GM18861 (cell line): Measurements from ENCODE around the gene RANBP3.

Experiments used
- ATAC-seq: cut with Tn5 transposase; IDR thresholded peaks from one replicate; pipeline ENCODE4 v1.9.1; 2021; ENCODE audit not compliant: unreplicated experiment

Gene RANBP3

DNA sequence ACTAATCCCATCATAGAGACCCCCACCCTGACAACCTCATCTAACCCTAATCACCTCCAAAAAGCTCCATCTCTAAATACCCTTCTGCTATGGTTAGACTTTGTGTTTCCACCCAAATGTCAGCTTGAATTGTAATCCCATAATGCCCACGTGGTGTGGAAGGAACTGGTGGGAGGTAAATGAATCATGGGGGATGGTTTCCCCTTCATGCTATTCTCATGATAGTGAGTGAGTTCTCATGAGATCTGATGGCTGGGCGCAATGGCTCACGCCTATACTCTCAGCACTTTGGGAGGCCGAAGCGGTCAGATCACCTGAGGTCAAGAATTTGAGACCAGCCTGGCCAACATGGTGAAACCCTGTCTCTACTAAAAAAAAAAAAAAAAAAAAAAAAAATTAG, 70.7 kb downstream of the RANBP3 start:
- no peak for ATAC-seq

DNA sequence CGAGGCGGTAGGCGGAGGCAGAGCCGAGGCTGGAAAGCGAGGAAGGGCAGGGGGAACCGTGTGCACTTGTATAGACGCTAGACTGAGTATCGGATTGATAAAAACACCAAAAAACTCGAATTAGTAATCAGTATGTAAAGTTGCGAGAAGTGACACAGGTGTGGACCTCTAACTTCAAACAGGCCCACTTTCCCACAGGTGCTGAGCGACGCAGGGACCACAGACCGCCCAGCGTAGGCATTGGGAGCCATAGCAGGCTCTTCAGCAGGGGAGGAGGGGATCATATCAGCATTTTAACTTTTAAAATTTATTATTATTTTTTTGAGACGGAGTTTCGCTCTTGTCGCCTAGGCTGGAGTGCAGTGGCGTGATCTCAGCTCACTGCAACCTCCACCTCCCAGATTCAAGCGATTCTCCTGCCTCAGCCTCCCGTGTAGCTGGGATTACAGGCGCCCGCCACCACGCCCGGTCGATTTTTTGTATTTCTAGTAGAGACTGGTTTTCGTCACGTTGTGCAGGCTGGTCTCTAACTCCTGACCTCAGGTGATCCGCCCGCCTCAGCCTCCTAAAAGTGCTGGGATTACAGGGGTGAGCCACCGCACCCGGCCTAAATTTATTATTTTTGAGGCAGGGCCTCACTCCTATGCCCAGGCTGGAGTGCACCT, 72.7 kb downstream of the RANBP3 start:
- ATAC-seq: no peak

DNA sequence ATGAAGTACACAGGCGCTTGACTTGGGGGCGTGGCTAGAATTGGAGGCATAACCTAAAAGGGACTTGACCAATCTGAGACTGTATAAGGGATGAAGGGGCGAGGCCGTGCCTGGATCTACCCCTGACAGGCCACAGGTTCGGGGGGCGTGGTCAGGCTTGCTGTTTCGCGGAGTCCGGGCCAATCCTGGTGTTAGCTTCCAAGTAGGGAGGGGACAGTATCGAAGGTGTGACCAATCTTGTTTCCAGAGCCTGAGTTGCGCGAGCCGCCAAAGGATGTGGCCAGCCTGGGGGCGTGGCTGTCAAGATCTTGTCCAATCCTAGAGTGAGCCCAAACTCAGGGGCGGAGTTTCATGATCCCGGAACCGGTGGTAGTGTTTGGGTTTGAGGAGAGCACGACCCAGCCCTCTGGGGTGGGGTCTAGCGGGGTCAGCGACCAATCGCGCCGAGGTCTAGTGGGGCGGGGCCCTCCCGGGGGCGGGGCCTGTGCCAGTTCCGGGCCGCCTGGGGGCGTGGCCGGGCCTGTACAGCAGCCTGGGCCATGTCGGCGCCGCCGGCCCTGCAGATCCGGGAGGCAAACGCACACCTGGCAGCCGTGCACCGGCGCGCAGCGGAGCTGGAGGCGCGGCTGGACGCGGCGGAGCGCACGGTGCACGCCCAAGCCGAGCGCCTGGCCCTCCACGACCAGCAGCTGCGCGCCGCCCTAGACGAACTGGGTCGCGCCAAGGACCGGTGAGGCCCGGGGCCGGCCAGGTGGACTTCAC, 73.4 kb downstream of the RANBP3 start, which contains the start of gene VMAC:
Gene VMAC, plus strand, starts transcription at position 521 of the 762 bp plus-strand sequence. Its CDS starts 19 bp downstream, at position 540.
- ATAC-seq: peak; percentile 71

DNA sequence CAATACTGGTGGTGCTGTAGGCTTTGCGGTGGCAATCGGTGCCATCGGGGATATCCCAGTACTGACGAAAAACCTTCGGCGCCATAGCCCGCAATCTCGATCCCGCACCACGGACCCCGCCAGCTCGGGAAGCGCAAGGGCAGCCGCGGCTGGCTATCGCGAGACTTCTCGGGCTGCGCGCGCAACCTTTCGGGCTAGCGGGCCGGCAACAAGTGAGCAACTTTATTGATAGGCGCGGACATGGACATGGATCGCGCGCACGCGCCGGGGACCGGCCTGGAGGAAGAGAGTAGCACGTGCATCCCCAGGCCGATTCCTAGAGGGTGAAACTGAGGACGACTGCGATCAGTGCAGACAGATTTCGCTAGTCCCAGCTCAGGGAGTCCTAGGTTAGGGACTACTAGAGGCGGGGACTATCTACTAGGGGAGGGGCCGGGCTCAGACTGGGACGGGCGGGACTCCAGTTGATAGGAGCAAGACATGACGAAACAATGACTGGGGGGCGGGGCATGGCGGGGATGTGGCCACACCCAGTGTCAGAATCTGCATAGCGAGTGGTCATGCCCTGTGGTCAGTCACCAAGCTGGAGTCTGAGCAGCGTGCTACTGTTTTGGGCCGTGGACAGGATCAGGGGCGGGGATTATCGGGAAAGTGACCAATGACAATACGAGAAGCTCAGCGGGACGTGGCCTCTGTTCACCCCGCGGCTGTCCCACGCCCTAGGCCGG, 74.2 kb downstream of the RANBP3 start, which contains the start of gene NDUFA11:
Gene NDUFA11, minus strand, starts transcription at position 167 of the 728 bp plus-strand sequence. Its CDS starts 82 bp downstream, at position 85.
- peak; percentile 23 for ATAC-seq

DNA sequence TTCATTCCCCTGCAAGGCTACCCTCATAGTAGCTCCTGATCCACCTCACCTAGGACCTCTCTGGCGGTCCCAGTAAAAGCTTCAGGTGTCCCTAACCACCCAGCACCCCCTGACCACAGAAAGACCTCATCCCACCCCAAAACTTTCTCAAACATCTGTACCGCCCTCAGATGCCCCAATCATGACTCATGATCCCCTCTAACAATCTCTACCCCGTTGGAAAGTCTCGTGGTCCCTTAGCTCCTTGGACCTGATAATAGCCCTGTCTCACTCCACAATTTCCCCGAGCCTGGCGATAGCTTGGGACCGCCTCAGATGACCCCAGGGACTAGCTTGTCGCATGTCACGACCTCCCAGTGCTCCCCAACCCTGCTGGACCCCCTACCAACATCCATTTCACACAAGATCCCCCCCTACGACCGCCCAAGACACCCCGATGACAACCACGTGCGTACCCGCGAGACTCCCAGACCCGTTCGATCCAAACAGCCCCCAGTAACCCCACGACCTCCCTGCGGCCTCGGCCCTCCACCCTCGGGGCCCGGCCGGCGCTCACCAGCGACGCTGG, 74.8 kb downstream of the RANBP3 start:
- no peak for ATAC-seq

DNA sequence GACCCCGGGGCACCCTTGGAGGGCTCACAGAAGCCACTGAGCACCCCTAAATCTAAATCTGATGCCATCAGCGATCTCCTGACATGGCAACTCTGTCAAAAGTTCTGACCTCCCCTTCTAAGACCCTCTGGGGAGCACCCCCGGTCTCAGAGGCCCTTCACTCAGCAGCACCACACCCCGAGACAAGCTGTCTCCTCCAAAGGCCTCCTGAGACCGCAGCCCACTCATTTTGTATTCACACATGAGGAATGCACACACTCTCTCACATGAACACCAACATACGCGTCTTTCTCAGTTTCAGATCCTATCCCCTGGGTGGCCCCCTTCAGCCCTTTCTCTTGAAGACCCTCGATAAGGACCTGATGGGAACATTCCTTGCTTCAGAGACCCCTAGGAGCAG, 77.0 kb downstream of the RANBP3 start:
- no peak for ATAC-seq

DNA sequence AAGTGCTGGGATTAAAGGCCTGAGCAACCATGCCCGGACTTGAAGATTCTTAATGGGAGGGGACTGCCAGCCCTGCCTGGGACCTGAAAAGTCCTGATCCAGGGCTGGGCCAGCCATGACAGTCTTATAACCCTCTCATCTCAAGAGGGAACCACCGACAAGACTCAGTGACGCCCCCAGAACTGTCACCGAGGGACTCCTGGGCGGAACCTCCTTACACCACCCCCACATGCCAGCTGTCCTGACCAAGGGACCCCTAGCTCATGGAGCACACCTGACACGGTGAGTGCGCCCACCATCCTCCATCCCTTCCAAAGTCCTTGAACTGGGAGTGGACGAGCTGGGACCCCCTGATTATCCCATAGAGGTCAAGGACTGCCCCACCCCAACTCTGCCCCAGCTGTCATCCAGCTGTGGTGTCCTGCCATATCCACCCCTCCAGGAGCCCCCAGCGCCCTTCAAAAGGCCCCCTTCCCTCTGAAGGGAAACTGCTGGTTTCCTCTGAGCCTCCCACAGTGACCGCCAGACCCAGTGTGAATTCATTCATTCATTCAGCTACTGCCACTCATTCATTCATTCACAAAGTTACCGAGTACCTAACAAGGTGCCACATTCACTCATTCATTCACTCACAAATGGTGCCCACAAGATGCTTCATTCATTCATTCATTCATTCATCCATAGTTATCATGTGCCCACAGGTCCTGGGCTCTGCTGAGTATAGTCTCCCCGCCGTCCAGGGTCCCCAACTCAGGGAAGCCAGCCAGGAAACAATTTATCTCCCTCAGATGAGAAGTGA, 78.0 kb downstream of the RANBP3 start:
- no peak for ATAC-seq

DNA sequence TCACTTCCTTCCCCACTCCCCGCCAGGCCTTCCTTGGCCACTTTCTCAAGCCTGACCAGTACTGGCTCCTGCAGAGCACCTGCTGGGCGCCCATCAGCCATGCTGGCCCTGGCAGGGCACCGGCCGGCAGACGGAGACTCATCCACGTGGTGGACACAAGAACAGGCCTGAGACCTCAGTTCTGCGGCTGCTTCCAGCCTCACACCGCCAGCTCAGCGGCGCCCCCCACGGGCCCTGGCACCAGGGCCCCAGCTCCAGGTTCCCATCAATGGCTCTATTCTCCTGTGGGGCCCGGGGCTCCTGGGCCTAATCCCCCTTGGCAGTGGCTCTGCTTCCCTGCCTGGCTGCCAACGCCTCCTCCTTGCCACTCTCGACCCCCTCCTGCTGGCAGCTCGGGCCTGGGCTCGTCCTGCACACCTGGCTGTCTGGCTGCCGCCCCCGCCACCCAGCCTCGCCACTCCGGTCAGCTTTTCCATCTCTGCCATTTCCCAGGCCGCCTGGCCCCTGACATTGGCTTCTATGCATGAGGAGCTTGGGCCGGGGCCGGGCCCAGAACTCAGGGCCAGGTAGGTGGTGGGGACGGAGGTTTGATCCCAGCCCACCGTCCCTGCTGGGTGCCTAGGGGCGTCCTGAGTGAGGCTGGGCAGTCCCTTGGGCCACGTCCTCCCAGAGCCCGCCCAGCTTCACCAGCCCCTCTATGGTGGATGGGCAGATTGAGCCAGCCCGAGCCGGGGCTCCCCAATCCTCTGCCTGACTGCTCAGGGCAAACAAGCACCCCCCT, 80.6 kb downstream of the RANBP3 start:
- ATAC-seq: no peak

DNA sequence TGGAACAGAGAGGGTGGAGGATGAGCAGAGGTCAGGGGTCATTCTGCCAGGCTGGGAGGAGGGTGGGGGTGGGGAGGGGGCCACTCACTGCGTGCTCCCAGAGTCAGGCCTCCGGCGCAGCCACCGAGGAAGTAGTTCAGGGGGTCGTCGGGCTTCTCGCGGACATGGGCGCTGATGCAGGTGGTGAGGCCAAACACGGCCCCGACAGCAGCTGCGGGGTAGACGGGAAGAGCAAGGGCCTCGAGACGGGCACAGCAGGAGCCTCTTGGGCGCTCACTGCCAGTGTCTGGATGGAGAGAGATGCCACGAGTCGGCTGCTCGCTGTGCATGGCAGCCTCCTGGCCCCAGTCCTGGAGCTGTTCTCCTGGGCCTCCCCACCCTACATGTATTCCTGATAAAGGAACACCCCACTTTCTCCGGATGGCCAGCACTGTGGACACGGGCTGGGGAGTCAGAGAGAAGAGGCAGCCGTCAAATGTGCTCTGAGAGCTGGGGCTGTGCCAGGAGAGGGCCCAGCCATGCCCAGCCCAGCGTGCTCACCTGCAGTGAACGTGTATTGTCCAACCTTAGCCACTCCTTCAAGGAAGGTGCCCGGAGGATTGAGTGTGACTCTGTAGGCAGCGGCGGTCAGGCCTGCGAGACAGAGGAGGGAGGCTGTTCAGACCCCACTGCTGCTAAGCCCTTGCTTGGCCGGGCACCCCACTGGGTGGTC, 81.4 kb downstream of the RANBP3 start:
- no peak for ATAC-seq

DNA sequence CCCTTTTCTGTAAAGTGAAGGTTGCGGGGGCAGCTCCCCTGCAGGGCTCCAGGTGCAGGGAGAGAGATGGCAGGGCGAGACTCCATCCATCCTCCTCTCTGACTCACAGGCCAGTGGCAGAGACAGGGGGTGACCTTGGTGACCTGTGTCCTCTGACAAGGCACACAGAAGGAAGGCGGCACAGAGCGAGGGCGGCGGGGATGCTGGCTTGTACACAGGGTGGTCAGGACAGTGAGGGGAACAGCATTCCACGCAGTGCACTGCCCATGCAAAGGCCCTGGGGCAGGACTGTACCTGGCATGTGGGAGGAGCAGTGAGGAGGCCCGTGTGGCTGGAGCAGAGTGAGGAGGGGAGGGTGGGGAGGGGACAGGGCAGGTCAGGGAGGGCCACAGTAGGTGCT, 82.0 kb downstream of the RANBP3 start:
- no peak for ATAC-seq

DNA sequence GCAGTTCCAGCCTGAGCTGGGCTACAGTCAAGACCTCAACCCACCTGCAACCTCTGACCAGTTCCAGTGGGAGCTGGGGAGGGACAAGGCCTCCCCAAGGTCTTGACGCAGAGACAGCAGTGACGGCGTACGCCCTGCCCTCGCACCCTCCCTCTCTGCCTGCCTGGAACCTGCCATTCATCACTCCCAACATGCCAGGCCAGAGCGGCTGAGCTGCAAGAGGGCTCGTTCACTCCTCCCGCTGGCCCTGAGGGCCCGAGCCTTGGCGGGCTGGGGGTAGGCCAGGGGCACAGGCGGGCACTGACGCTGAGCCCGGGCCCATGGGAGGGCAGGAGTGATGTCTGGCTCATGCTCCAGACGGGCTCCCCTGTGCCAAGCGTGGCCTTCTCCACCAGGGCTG, 82.5 kb downstream of the RANBP3 start:
- no peak for ATAC-seq

DNA sequence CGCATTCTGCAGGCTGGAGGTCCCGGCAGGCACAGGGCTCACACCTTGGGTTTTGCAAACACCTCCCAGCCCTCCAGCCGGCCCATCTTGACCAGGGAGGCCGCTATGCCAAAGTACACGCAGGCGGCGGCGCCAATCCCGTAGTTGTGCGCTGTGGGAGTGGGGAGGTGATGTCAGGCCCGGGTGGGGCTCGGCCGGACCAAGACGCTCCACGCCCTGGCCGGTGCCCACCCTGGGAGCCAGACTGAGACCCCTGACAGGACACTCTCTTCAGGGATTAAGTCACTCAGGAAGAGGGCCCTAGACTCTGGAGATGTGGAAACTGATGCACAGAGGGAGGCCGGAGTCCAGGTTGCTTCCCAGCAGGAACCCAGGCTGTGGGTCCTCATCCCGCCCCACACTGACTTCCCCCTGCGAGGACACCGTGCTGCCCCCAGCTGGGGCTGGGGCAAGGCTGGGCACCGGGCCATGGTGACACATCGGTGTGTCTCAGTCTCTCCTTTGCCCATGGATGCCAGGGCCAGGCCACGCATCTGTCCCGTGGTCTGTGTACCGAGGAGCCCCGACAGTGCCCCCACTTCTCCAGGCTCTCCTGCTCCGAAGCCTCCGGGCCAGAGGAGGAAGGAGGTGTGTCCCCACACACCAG, 83.1 kb downstream of the RANBP3 start:
- ATAC-seq: no peak

DNA sequence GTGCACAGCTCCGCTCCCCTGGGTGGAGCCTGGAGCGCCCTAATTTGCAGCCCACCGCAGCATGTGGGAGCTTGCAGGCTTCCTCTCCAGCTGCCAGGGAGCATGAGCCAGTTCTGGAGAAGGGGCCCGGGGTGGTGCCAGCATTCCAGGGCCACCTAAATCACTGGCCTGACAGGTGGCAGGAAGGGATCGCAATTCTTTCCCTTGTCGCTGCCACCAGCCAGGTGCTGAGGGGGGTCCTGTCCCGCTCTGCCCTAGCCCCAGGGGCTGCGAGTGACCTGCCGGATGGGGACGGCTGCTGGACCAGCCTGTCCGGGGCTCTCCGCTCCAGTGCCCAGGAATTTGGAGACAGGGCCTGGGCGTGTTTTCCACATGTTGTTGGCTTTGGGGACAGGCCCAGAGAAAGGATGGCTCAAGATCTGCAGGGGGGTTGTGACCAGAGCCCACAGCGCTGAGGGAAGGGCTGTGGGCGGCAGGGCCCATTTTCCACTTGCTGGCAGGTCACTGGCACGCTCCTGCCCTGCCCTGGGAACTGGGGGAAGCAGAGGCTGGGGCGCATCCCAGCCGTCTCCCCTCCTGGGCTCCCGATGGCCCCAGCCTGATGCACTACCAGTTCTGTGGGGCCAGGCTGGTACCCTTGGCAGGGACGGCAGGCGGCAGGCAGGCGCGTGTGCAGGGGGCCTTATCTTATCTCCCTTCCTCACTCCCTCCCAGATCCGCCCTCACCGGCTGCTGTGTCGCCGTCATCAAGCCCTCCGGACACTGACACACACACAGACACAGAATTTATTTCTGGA, 83.8 kb downstream of the RANBP3 start:
- no peak for ATAC-seq

DNA sequence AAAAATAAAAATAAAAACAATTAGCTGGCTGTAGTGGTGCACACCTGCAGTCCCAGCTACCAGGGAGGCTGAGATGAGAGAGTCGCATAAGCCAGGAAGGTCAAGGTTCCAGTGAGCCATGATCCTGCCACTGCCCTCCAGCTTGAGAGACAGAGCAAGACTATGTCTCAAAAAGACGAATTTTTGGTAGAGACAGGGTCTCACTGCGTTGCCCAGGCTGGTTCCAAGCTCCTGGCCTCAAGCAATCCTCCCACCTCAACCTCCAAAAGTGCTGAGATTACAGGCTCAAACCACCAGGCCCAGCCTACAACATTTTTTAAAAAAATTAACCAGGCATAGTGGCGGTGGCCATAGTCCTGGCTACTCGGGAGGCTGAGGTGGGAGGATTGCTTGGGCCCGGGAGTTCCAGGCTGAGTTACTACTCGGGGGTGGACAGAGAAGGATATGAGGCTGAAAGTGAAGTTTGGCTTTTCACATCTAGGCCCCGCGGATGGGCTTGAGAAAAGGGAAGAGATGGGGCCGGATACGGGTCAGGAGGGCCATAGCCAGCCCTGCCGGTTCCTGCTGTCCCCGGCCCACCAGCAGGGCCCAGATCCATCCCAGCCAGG, 84.5 kb downstream of the RANBP3 start:
- no peak for ATAC-seq

DNA sequence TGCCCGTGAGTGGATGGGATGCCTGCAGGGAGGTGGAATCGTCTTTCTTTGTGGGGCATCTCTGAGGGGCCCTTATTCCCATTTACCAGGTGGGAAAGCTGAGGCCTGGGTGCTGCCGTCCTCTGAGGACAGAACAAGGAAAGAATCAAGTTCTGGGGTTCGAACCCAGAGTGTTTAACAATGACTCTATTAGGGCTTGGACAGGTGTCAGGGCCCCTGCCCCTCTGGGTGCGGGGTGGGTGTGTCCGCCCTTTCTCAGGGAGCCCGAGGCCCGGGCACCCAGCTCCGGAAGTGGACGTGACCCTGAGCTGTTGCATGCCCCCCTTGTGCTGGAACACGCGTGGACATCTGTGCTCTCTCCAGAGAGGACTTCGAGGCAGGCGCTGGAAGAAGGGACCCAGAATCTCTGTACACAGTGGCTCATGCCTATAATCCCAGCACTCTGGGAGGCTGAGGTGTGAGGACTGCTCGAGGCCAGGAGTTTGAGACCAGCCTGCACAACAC, 85.1 kb downstream of the RANBP3 start:
- ATAC-seq: no peak

DNA sequence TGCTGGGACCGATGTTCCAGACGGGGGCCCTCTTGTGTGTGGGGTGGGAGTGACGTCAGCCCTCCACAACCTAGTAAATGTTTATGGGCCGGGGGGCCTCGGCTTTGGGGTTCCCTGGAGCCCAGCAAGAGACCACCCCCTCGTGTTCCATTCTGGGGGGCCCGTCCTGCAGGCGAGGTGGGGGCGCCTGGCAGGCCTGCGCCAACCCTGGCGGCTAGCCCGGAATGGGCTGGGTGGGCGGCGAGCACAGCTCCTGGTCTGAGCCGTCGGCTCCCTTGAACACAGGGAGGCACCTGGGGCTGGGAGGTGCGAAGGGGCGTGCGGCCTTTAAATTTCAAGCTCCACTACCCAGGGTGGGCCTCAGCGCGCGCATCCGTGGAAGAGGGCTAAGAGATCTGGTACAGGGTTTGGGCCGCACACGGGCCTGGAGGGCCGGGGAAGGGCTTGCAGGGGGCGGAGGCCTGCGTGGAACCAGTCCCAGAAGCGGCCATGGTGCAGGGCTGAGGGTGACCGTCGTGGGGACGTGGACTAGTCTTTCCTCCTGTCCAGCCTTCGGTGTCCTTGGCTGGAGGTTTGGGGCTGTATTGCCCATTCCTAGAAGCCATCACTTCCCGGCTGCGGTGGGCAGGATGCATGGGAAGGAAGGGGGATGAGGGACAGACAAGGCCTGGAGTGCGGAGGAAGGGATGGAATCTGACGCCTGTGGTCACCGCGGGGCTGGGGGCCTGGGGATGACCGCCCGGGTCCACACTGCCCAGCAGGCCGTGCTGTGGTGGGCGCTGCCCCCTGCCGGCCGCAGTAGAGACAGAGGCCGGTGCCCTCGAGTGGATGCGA, 85.8 kb downstream of the RANBP3 start:
- no peak for ATAC-seq
